MM.1S (cell line): ENCODE results near the gene FAM118A.

Experiments used
- CTCF ChIP-seq: fragments of 300-600 bp; sonication (generic); IDR thresholded peaks from 2 replicates; pipeline ENCODE4 v1.5.1; 2016; ENCODE audit warnings: antibody characterized with exemption, low read length, mixed read lengths
- EZH2 ChIP-seq: fragments of 300-600 bp; sonication (generic); optimal IDR thresholded peaks from 2 replicates; pipeline ENCODE3; 2017; ENCODE audit warnings: low read depth, mild to moderate bottlenecking, antibody characterized with exemption, low read length, mixed read lengths

- no peak for TF ChIP-seq EZH2
- TF ChIP-seq CTCF: no peak
These were observed 13.0 kb upstream of the FAM118A start for GRCh38 chr22:45296628-45297297.
